Fibroblast of villous mesenchyme (primary cell): ENCODE measurements around the gene SPATA18. TPM values are rescaled to one million over a fixed set of nuclear protein-coding genes. Genes with fewer than 3 reads are reported as not detected.

Experiments
- DNase-seq: peaks from one replicate; pipeline ENCODE4 v3.0.0-alpha.2; 2010; ENCODE audit warnings: low read depth
- H3K4me3 ChIP-seq: 2 replicates; pipeline ENCODE4 v1.5.1; 2011; ENCODE audit warnings: low read depth, mild to moderate bottlenecking, low read length
- CTCF ChIP-seq: IDR thresholded peaks from 2 replicates; pipeline ENCODE4 v1.5.1; 2012; ENCODE audit warnings: low read depth, mild to moderate bottlenecking, low read length; ENCODE audit not compliant: insufficient read depth
- total RNA-seq: library from RNA; depleted of rRNA; stranded (reverse); fragments of >200 nt; gene quantifications from 2 replicates; pipeline ENCODE4 v1.2.3, GENCODE V29; 2012

Gene SPATA18
- total RNA-seq, 1 donor: 18.1 TPM

- H3K4me3 ChIP-seq: no peak overlapping the region
- no peak for DNase-seq
- TF ChIP-seq CTCF: no peak
Observed at GRCh38 chr4:52012651-52013050, 38.5 kb upstream of the SPATA18 start.

- peak; percentile 9 for DNase-seq
- no peak for TF ChIP-seq CTCF
- no peak overlapping the region for H3K4me3 ChIP-seq
Observed at GRCh38 chr4:52014903-52015302, 36.2 kb upstream of the SPATA18 start.

DNA sequence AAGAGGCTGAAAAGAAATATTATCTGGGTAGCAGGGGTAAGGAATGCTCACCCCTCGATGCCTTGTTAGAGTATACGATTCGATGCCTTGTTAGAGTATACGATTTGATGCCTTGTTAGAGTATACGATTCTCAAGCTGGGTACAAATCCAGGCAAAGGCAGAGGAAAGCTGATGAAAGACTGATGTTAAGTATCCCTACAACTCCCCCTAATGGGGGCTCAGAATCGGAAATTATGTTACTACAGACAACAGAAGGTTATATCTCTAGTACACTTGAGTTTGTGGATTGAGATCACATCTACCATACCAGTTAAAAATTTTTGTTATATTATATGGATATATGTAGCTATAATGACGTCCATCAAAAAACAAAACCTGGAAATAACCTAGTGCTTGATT, 35.7 kb upstream of the SPATA18 start:
- peak; percentile 30 for TF ChIP-seq CTCF
- DNase-seq: peak; percentile 34
- no peak overlapping the region for H3K4me3 ChIP-seq

DNA sequence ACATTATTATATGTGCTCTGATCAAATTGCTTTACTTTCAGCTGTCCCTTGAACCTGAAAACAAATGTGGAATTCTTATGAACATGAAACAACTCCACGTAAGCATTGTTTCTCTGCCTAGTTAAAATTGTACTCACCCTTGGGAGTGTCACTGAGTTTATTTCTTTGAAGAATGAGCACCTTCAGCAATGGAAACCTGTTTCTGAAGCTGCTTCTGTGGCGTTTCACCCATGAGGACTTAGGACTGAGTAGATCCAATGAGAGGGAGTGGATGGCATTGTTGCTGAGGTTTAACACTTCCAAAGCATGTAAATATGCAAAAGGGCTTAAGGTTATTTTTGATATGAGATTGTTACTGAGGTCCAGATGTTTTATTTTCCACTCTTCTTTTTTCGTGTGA, 34.1 kb upstream of the SPATA18 start:
- no peak overlapping the region for H3K4me3 ChIP-seq
- DNase-seq: no peak
- TF ChIP-seq CTCF: no peak

- TF ChIP-seq CTCF: no peak
- no peak for DNase-seq
- no peak overlapping the region for H3K4me3 ChIP-seq
Observed at GRCh38 chr4:52017814-52018213, 33.3 kb upstream of the SPATA18 start.

DNA sequence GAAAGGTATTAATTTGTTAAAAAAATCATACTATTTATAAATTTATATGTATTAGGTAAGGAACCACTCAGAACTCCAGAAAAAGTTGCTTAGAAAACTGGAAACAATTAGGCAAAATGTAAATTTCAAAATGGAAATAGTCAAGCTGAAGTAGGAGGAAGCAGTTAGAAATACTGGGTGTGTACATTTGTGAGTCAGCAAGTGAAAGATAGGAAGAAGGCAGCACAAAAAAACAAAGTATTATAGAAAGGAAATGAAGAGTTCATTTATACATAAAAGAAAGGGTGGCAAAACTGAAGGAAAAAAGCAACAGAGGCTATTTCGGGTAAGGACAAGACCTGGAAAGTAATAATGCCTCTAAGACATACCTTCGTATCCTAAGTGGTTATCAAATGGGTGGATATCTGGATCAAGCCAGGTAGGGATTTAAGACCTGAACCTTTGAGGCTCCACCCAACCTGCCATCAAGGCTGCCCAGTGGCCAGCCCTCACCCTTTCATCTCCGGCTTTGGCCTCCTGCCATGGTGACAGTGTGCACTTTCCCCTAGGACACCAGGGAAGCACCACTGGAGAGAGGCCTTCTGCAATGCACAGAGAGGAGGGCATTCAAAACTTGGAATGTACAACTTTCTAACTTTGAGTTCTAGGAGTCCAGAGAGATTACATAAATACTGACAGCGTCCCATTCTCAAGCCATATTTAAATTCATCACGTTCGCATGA, 31.0 kb upstream of the SPATA18 start, which contains the start of gene LRRC66:
Gene LRRC66, minus strand, starts transcription at position 428 of the 722 bp plus-strand sequence. CDS start 2,750 bp downstream, outside the sequence.
- no peak within 1 kb of the TSS for H3K4me3 ChIP-seq
- DNase-seq: no peak
- TF ChIP-seq CTCF: no peak

GRCh38 chr4:52028970-52029369, 22.1 kb upstream of the SPATA18 start:
- H3K4me3 ChIP-seq: no peak overlapping the region
- DNase-seq: peak; percentile 42
- TF ChIP-seq CTCF: no peak
